HuH-7.5 (cell line): Measurements from ENCODE around the gene ZCCHC17.
"Not testable (repeated sequence)": the region's sequence is repeated elsewhere in the genome, so short reads cannot be mapped to it uniquely, and the experiment has no call there.

ENCODE experiments used
- DNase-seq: peaks from one replicate; pipeline ENCODE4 v3.0.0; 2011; ENCODE audit warnings: low spot score

ZCCHC17 gene

GRCh38 chr1:31371121-31371959, 74.5 kb downstream of the ZCCHC17 start:
- DNase-seq: peak; percentile 43

- DNase-seq: no peak
Observed at GRCh38 chr1:31372051-31372450, 75.2 kb downstream of the ZCCHC17 start.

DNA sequence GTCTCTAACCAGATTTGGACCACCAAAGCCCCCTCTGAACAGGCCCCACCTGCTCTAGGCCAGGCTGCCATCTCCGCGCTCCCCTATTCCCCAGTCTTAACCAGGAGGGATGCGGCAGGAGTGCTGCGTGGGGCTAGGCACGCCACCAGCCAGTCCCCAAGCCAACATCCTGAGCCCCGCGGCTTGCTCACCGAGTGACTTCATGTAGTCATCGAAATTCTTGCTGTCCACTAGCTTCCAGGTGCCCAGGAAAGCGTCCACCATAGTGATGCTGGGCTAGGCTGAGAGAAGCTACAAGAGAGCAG, 75.9 kb downstream of the ZCCHC17 start:
- no peak for DNase-seq

DNA sequence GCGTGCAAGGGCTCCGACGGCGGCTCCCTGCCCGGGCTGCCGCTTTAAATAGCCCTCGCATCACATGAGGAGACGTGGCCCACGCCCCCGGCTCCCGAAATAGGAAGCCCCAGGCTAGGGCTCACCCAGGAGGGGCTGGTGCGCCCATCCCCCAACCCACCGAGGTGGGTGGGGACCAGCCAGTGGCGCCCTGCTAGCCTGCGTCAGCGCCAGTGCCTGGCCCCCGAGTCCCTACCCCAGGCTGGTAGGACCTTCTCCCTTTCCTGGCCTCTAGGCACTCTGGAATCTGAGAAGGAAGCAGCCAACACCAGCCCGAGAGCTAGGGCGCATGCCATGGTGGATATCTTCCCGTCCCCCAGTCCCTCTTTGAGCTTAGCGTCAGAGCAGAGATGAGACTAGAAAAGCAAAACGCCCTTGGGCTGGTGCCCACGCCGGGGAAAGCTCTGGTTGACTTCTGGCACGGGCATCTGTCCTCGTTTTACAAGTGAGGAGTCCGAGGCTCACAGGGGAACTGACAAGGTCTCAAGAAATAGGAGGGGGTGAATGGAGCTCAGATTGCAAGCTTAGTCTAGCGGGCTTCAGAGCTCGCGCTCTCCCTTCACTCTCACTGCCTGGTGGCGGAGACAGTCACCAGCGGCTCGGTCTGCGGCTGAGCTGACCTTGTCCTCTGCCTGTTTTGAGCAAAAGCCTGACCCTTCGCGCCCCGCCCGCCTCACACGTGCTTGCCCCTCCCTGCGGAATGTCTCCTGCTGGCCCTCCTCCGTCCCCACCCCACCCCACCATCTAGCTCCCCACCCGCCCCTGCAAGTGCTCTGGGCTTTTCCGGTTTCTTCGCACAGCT, 76.4 kb downstream of the ZCCHC17 start, which contains the start of gene FABP3:
Gene FABP3 (minus strand): TSS at position 21 of the 841 bp plus-strand sequence. CDS start 62 bp downstream, outside the sequence.
- peak; percentile 63 for DNase-seq

GRCh38 chr1:31373897-31374486, 77.2 kb downstream of the ZCCHC17 start:
- no peak for DNase-seq

- no peak for DNase-seq
Observed at GRCh38 chr1:31374511-31375196, 77.8 kb downstream of the ZCCHC17 start.

DNA sequence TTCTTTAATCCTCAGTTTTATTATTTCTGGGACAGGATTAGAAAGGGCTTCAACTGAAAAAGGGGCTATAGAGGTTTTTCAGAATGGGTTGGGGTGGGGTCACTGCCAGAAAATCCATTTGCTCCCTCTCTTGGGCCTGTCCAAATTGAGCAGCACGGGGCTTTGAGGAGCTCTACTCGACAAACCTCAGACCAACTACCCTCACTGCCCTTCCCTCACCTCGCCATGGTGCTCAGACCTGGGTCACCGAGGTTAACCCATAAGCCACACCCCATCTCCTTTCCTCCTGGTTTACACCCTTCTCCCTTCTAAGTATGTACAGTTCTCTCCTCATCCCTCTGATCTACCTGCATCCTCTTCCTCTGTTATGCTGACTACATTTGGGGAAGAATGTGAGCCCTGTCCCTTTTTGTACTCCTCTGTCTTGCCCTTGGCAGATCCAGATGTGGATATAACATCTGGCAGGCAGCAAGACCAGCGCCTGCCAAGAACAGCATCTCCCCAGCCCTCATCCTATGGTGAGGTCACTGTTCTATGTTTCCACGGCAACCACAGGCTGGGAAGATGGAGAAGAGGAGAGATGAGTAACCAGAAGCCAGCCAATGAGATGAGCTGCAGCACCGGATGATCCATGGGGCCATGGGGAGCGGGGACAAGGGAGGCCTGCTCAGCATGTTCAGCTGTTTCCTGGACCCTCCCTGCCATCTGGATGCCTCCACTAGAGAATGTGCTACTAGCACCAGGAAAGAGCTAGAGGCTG, 79.7 kb downstream of the ZCCHC17 start:
- no peak for DNase-seq

DNA sequence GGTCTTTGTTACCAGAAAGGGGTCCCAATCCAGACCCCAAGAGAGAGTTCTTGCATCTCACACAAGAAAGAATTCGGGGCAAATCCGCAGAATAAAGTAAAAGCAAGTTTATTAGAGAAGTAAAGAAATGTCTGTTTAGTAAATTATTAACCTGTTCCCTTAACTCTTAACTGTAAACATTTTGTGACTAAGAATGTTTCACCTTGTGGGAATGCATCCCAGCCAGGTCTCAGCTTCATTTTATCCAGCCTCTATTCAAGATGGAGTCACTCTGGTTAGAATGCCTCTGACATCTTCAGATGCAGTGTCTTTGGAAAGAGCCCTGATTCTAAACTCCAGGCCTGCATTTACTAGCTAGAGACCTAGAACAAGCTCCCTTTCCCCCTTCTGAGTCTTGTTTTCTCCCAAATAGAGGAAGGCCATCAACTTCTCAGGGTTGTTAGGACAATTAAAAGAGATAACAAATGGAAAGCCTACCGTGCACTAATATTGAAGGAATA, 80.6 kb downstream of the ZCCHC17 start:
- DNase-seq: no peak

- no peak for DNase-seq
Observed at GRCh38 chr1:31378001-31378400, 81.2 kb downstream of the ZCCHC17 start.

- no peak for DNase-seq
Observed at GRCh38 chr1:31380181-31380580, 83.3 kb downstream of the ZCCHC17 start.

GRCh38 chr1:31381394-31382294, 84.8 kb downstream of the ZCCHC17 start:
- no peak for DNase-seq

GRCh38 chr1:31382379-31382989, 85.7 kb downstream of the ZCCHC17 start:
- no peak for DNase-seq

- no peak for DNase-seq
Observed at GRCh38 chr1:31383967-31384366, 87.1 kb downstream of the ZCCHC17 start.

DNA sequence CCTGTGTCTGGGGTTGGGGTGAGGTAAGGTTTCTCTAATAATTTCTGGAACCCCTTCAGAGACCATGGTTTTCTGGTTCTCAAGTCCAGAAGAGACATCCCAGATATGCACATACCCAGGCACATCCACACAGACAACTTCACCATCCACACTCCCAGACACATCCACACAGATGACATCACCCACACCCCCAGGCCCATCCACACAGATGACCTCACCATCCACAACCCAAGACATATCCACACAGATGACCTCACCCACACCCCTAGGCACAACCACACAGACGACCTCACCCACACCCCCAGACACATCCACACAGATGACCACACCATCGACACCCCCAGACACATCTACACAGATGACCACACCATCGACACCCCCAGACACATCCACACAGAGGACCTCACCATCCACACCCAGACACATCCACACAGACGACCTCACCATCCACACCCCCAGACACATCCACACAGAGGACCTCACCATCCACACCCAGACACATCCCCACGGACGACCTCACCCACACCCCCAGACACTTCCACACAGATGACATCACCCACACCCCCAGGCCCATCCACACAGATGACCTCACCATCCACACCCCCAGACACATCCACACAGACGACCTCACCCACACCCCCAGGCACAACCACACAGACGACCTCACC, 89.9 kb downstream of the ZCCHC17 start:
- DNase-seq: not testable (repeated sequence)

DNA sequence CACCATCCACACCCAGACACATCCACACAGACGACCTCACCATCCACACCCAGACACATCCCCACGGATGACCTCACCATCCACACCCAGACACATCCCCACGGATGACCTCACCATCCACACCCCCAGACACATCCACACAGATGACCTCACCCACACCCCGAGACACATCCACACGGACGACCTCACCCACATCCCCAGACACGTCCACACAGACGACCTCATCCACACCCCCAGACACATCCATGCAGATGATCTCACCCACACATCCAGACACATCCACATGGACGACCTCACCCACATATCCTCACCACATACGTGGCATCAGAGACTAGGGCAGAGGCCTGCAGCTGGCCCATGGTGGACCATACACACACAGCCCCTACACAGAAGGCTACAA, 90.8 kb downstream of the ZCCHC17 start:
- no peak for DNase-seq

DNA sequence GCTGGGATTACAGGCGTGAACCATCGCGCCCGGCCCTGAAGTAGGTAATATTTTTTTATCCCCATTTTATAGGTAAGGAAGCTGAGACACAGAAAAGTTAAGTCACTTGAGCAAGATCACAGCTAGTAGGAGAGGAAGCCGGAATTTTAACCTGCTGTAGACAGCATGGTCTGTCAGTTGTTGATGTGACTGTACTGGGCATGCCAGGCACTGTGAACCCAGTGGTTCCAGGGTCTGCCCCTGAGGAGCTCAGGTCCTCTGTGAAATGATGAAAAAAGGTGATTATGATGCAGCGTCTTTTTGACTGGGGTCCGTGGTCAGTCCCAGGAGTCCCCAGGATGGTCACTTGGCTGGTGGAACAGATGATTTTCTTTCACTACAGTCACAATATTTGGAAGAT, 92.8 kb downstream of the ZCCHC17 start:
- no peak for DNase-seq

GRCh38 chr1:31390071-31390470, 93.2 kb downstream of the ZCCHC17 start:
- DNase-seq: no peak

DNA sequence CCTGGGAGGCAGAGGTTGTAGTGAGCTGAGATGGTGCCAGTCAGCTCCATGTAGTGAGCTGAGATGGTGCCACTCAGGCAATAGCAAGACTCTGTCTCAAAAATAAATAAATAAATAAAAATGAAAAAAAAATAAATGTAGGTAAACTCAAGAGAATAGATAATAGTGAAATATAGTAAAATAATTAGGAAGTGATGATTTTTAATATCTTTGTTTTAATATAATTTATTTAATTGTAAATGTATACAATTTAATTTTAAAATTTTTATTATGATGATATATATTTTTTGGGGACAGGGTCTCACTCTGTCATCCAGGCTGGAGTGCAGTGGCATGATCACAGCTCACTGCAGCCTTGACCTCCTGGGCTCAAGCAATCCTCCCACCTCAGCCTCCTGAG, 96.6 kb downstream of the ZCCHC17 start:
- DNase-seq: no peak

DNA sequence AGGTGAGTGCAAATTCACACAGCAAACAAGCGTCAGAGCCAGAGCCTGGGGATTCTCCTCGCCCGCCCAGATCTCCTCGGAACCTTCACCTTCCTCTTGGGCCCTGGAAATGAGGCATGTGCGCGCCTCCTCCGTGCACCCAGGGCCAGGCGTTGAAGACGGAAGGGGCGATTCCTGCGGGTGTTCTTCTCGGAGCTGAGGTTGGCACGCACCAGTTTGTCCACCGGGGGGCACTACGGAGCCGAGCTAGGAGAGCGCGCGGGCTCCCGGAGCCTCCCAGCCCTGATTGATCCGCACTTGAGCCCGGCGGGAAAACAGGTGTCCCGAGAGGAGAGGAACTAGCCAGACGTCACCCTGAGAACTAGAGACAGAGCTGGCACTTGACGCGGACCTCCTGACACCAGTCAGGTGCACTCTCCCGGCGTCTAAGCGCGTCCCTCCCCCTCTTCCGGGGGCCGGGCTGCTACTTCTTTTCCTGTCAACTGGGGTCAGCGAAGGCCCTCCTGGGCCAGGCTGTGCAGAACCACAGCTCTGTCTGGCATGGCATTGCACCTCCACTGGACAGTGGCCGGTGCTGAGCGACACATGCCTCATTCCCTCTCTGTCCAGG, 97.9 kb downstream of the ZCCHC17 start:
- DNase-seq: peak; percentile 70
